HG03378 (cell line): ENCODE data around the gene TM7SF2.
"Not testable (repeated sequence)": the region's sequence is repeated elsewhere in the genome, so short reads cannot be mapped to it uniquely, and the experiment has no call there.

ENCODE experiments used
- ATAC-seq: cut with Tn5 transposase; IDR thresholded peaks from one replicate; pipeline ENCODE4 v1.9.1; 2021; ENCODE audit warnings: mild to moderate bottlenecking, moderate library complexity; ENCODE audit not compliant: unreplicated experiment

The TM7SF2 gene

GRCh38 chr11:65113839-65114238, 2.2 kb downstream of the TM7SF2 start:
- no peak for ATAC-seq

GRCh38 chr11:65114538-65115171, 3.0 kb downstream of the TM7SF2 start:
- no peak for ATAC-seq

GRCh38 chr11:65115361-65116082, 3.9 kb downstream of the TM7SF2 start:
- ATAC-seq: no peak

GRCh38 chr11:65116370-65117205, 4.9 kb downstream of the TM7SF2 start:
- ATAC-seq: no peak

GRCh38 chr11:65117206-65118096, 5.8 kb downstream of the TM7SF2 start, which contains the start of gene ZNHIT2:
ZNHIT2 (minus strand) TSS chr11:65117701; CDS start chr11:65117653, 48 bp downstream.
- peak; percentile 53 for ATAC-seq

- no peak for ATAC-seq
Observed at GRCh38 chr11:65118097-65118837, 6.6 kb downstream of the TM7SF2 start.

GRCh38 chr11:65118891-65119669, 7.4 kb downstream of the TM7SF2 start:
- ATAC-seq: not testable (repeated sequence)

GRCh38 chr11:65119670-65119995, 8.0 kb downstream of the TM7SF2 start:
- ATAC-seq: no peak

- no peak for ATAC-seq
Observed at GRCh38 chr11:65120831-65121230, 9.2 kb downstream of the TM7SF2 start.

- ATAC-seq: no peak
Observed at GRCh38 chr11:65121447-65121864, 9.8 kb downstream of the TM7SF2 start.

- peak; percentile 58 for ATAC-seq
Observed at GRCh38 chr11:65121865-65122696, 10.4 kb downstream of the TM7SF2 start, which contains the start of the genes FAU and MRPL49. FAU (minus strand) TSS chr11:65122134; CDS start chr11:65121813, 321 bp downstream. MRPL49 (plus strand) TSS chr11:65122321; CDS start chr11:65122347, 26 bp downstream.

- no peak for ATAC-seq
Observed at GRCh38 chr11:65124480-65125196, 13.0 kb downstream of the TM7SF2 start.

- ATAC-seq: no peak
Observed at GRCh38 chr11:65125197-65126056, 13.8 kb downstream of the TM7SF2 start.

GRCh38 chr11:65126624-65127274, 15.1 kb downstream of the TM7SF2 start:
- ATAC-seq: no peak

- ATAC-seq: no peak
Observed at GRCh38 chr11:65127473-65128181, 16.0 kb downstream of the TM7SF2 start.
